Amygdala (tissue), 56 donors: ENCODE measurements around the gene LCE5A.
"Not testable (repeated sequence)": the region's sequence is repeated elsewhere in the genome, so short reads cannot be mapped to it uniquely, and the experiment has no call there.

Experiments
- DNase-seq, 56 donors: peaks; one replicate each; lab custom pipeline; 2025; lab: John Stamatoyannopoulos, UW

LCE5A gene

GRCh38 chr1:152515434-152515783, 4.8 kb downstream of the LCE5A start:
- peak in 4 of 56 donors; percentile 3 to 15 (median 8) for DNase-seq

- DNase-seq = no peak
Observed at GRCh38 chr1:152516082-152516481, 5.5 kb downstream of the LCE5A start.

GRCh38 chr1:152517237-152517811, 6.7 kb downstream of the LCE5A start:
- no peak for DNase-seq

- DNase-seq = no peak
Observed at GRCh38 chr1:152519851-152520250, 9.2 kb downstream of the LCE5A start.

GRCh38 chr1:152520561-152521090, 10.0 kb downstream of the LCE5A start:
- DNase-seq = no peak

- DNase-seq = no peak
Observed at GRCh38 chr1:152525080-152525641, 14.6 kb downstream of the LCE5A start.

GRCh38 chr1:152533327-152533938, 22.8 kb downstream of the LCE5A start:
- DNase-seq = no peak

GRCh38 chr1:152535774-152536173, 25.2 kb downstream of the LCE5A start:
- DNase-seq = no peak

- no peak for DNase-seq
Observed at GRCh38 chr1:152537496-152537895, 26.9 kb downstream of the LCE5A start.

- DNase-seq = no peak
Observed at GRCh38 chr1:152539901-152540300, 29.3 kb downstream of the LCE5A start.

- no peak for DNase-seq
Observed at GRCh38 chr1:152543820-152544219, 33.2 kb downstream of the LCE5A start.

- DNase-seq = no peak
Observed at GRCh38 chr1:152546704-152547103, 36.1 kb downstream of the LCE5A start.

GRCh38 chr1:152548358-152548757, 37.8 kb downstream of the LCE5A start:
- DNase-seq = not testable (repeated sequence)
